Glutamatergic neuron (in vitro differentiated cells): ENCODE results near the gene THSD4. TPM values are rescaled to one million over a fixed set of nuclear protein-coding genes. Genes with fewer than 3 reads are reported as not detected.

Experiments
- DNase-seq: peaks from one replicate; pipeline ENCODE4 v3.0.0; 2022
- H3K27ac Mint-ChIP-seq: one replicate; pipeline ENCODE4 v1.8.0; 2020; ENCODE audit warnings: mild to moderate bottlenecking, mixed read lengths, inconsistent platforms; ENCODE audit not compliant: unreplicated experiment
- H3K27me3 Mint-ChIP-seq: one replicate; pipeline ENCODE4 v1.8.0; 2020; ENCODE audit warnings: mild to moderate bottlenecking, moderate library complexity, mixed read lengths, inconsistent platforms; ENCODE audit not compliant: unreplicated experiment
- H3K36me3 Mint-ChIP-seq: one replicate; pipeline ENCODE4 v1.8.0; 2020; ENCODE audit warnings: mild to moderate bottlenecking, mixed read lengths, inconsistent platforms; ENCODE audit not compliant: unreplicated experiment
- H3K4me1 Mint-ChIP-seq: one replicate; pipeline ENCODE4 v1.8.0; 2020; ENCODE audit warnings: mild to moderate bottlenecking, low read depth, mixed read lengths, inconsistent platforms; ENCODE audit not compliant: unreplicated experiment
- H3K4me3 Mint-ChIP-seq: one replicate; pipeline ENCODE4 v1.8.0; 2020; ENCODE audit warnings: mild to moderate bottlenecking, mixed read lengths, inconsistent platforms; ENCODE audit not compliant: unreplicated experiment
- H3K9me3 Mint-ChIP-seq: one replicate; pipeline ENCODE4 v1.8.0; 2020; ENCODE audit warnings: mild to moderate bottlenecking, moderate library complexity, mixed read lengths, inconsistent platforms; ENCODE audit not compliant: unreplicated experiment
- total RNA-seq: library from RNA; stranded (reverse); fragmentation: NEBNext Ultra II Directional; extraction: Animal tissue kit (Norgen Biotek cat#: 25700); gene quantifications from one replicate; pipeline ENCODE4 v1.2.1, GENCODE V29; 2021; ENCODE audit not compliant: unreplicated experiment
- TF ChIP-seq, protein P1 (sequence below): fragments of 200-600 bp; sonication (generic); IDR thresholded peaks from one replicate; pipeline ENCODE4 v1.5.0; 2021; ENCODE audit not compliant: partially characterized antibody, unreplicated experiment

THSD4 gene
- total RNA-seq, 1 donor from 2014 or later, result 12.3 TPM

DNA sequence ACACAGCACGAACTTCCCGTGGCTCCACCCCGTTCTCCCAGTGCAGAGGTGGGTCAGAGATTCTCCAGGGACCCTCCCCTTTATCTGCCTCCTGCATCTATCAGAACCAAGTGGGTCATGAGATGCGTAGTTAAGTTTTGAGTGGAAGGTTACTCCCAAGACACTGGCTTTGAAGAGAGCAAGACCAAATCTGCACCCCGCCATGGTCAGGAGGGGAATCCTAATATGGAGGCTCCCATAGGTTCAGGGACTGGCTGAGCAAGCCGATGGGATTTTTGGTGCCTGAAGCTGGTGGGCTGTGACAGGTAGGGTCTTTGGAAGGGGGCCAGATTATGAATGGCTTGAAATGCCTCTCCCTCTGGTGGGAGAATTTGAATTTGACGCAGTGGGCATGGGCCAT lies 488.1 kb downstream of the THSD4 start:
- peaks cover 10% of the 10 kb centered on the region for H3K4me1 Mint-ChIP-seq
- TF ChIP-seq, protein P1, sequence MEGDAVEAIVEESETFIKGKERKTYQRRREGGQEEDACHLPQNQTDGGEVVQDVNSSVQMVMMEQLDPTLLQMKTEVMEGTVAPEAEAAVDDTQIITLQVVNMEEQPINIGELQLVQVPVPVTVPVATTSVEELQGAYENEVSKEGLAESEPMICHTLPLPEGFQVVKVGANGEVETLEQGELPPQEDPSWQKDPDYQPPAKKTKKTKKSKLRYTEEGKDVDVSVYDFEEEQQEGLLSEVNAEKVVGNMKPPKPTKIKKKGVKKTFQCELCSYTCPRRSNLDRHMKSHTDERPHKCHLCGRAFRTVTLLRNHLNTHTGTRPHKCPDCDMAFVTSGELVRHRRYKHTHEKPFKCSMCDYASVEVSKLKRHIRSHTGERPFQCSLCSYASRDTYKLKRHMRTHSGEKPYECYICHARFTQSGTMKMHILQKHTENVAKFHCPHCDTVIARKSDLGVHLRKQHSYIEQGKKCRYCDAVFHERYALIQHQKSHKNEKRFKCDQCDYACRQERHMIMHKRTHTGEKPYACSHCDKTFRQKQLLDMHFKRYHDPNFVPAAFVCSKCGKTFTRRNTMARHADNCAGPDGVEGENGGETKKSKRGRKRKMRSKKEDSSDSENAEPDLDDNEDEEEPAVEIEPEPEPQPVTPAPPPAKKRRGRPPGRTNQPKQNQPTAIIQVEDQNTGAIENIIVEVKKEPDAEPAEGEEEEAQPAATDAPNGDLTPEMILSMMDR, result no peak
- no peak for DNase-seq
- peaks cover 8% of the 10 kb centered on the region for H3K36me3 Mint-ChIP-seq
- H3K4me3 Mint-ChIP-seq, result no peak overlapping the region
- no peaks in the 10 kb centered on the region for H3K27me3 Mint-ChIP-seq
- peaks cover 5% of the 10 kb centered on the region for H3K9me3 Mint-ChIP-seq
- H3K27ac Mint-ChIP-seq, result no peak overlapping the region

DNA sequence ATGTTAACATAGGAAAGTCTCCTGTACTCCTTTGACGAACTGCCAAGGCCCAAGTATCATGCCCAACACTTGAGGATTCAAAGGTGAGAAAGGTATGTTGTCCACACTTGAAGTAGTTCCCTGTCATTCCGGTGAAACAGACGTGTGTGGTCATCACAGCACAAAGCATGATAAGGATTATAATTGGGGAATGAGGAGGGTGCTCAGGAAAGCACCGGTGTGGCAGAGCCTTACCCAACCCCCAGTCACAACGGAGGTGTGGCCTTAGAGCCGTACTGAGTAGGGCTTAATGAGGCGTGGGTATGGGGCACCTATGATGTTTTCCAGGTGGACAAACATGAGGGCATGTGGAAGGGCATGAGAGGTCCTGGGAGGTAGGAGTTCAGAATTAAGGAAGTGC lies 492.1 kb downstream of the THSD4 start:
- Mint-ChIP-seq H3K27me3 (no peaks in the 10 kb centered on the region), H3K9me3 (peaks cover 5% of the 10 kb centered on the region), H3K36me3 (peaks cover 8% of the 10 kb centered on the region), H3K4me3 (no peak overlapping the region), H3K4me1 (peaks cover 8% of the 10 kb centered on the region), H3K27ac (no peak overlapping the region)
- TF ChIP-seq, protein P1, result no peak
- no peak for DNase-seq

DNA sequence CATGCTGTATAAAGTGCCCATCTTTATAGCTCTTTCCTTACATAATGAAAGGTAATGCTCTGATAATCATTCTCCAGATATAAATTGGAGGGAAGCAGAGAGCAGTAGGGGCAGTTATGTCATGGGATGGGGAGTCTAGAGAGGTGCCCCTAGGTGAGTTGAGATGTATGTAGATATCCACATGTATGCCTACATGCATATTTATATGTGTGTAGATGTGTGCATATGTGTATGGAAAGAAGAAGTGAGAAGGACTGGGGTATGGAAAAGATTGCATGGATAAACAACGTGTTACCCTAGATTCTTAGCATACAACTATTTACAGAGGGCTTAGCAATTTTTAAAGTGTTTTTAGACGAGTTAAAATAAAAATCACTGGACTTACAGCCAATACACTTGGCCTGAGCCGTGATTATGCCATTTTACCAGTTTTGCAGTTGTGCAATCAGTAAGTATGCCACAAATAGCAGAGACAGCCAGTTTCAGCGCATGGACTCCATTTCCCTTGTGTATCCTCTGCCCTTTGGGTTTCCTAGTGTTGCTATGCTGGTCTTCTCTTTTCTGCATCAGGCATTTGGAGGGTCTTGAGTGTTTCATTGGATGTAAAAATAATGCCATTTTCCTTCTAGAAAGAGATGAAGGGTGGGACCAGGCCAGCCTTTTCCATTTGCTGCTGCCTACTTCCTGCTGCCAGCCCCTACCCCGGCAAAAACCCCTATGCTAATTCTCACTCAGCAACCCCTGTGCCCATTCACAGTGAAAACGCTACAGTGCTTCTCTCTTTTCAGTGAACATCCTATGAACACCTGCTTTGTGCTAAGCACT lies 495.7 kb downstream of the THSD4 start:
- Mint-ChIP-seq H3K36me3 (peaks cover 3% of the 10 kb centered on the region), H3K4me1 (peaks cover 8% of the 10 kb centered on the region), H3K4me3 (no peak overlapping the region), H3K9me3 (peaks cover 6% of the 10 kb centered on the region), H3K27me3 (no peaks in the 10 kb centered on the region), H3K27ac (no peak overlapping the region)
- DNase-seq, result no peak
- TF ChIP-seq, protein P1, result no peak

DNA sequence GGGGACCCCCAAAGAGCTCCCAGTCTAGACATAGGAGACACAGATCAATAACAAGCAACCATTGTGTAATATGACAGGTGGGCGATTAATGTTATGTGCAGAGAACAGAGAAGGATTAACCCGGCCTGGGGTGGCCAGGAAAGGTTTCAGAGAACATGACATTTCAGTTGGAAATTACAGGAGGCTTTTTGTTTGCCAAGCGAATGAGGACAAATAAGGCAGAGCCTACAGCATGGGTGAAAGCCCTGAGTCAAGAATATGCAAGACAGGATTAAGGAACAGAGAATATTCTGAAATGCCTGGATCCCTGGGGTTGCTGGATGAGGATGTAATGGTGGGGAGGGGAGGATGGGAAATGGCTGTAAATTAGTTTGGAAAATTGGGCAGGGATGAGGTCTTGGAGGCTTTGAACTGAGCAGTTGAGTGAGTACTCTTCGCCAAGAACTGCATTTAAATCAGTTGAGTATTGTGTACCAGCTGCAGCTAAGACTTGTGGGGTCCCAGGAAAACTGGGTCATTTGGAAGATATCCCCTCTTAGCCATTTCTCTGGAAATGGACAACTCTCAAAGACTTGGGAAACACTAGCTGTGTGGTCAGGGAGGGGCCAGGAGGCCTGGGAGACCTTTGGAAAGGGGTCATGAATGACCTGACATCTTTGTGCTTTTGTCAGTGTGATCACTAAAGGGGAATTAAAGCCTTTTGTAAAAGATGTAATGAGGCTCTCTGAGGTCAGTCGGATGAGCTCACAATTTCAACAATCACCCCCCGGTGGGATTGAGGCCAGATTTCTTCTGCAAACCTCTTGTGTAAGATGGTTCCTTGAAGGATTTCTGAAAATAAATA lies 496.5 kb downstream of the THSD4 start:
- no peaks in the 10 kb centered on the region for H3K36me3 Mint-ChIP-seq
- peaks cover 8% of the 10 kb centered on the region for H3K4me1 Mint-ChIP-seq
- H3K27ac Mint-ChIP-seq, result peak overlapping the region; percentile 6
- H3K9me3 Mint-ChIP-seq, result peaks cover 3% of the 10 kb centered on the region
- no peak overlapping the region for H3K4me3 Mint-ChIP-seq
- DNase-seq, result no peak
- H3K27me3 Mint-ChIP-seq, result no peaks in the 10 kb centered on the region
- TF ChIP-seq, protein P1, result no peak

DNA sequence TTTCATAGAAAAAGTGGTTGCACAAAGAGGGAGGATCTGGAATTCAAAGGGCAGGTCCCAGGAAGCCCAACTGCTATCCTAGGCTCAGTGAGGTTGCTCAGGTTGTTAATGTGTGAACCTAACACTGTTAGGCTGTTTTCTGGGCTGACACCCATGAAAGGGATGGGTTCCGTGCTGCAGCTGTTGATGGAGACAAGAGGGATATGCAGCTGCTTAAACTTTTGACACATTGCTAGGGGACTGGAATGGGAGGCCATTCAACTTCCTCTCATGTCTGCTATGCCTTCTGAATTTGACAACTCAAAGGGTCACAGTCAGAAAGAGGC lies 497.1 kb downstream of the THSD4 start:
- H3K4me1 Mint-ChIP-seq, result peaks cover 8% of the 10 kb centered on the region
- H3K36me3 Mint-ChIP-seq, result no peaks in the 10 kb centered on the region
- no peak for DNase-seq
- TF ChIP-seq, protein P1, result no peak
- no peak overlapping the region for H3K4me3 Mint-ChIP-seq
- H3K9me3 Mint-ChIP-seq, result peaks cover 3% of the 10 kb centered on the region
- H3K27ac Mint-ChIP-seq, result no peak overlapping the region
- no peaks in the 10 kb centered on the region for H3K27me3 Mint-ChIP-seq
